HG02840 (cell line): ENCODE measurements around the gene MCCC2.

Source experiments
- ATAC-seq: cut with Tn5 transposase; IDR thresholded peaks from one replicate; pipeline ENCODE4 v1.9.1; 2021; ENCODE audit warnings: mild to moderate bottlenecking, moderate library complexity, moderate number of reproducible peaks; ENCODE audit not compliant: unreplicated experiment, low FRiP score

Gene MCCC2

DNA sequence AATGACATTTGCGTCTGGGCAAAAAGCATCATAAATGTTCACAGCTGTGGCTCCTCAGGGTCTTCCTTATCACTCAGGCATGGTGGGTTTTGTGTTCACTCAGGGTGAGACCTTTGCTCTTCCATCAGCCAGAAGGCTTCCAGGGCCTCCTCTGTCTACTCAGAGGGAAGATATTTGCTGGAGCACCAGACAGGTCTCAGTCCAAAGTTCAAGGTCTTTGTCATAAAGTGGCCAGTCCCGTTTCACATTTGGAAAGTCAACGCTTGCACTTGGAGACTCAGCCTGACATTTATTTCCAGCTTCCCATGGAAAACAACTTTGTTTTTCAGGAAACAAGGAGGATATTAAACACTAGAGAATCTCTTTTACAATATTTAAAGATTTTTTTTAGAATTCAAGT, 119.8 kb downstream of the MCCC2 start:
- ATAC-seq = no peak
